OCI-M1 (cell line): Measurements from ENCODE around the gene SUGP2.

Experiments
- DNase-seq: peaks from one replicate; lab custom pipeline; 2025; lab: John Stamatoyannopoulos, UW

SUGP2 gene

DNA sequence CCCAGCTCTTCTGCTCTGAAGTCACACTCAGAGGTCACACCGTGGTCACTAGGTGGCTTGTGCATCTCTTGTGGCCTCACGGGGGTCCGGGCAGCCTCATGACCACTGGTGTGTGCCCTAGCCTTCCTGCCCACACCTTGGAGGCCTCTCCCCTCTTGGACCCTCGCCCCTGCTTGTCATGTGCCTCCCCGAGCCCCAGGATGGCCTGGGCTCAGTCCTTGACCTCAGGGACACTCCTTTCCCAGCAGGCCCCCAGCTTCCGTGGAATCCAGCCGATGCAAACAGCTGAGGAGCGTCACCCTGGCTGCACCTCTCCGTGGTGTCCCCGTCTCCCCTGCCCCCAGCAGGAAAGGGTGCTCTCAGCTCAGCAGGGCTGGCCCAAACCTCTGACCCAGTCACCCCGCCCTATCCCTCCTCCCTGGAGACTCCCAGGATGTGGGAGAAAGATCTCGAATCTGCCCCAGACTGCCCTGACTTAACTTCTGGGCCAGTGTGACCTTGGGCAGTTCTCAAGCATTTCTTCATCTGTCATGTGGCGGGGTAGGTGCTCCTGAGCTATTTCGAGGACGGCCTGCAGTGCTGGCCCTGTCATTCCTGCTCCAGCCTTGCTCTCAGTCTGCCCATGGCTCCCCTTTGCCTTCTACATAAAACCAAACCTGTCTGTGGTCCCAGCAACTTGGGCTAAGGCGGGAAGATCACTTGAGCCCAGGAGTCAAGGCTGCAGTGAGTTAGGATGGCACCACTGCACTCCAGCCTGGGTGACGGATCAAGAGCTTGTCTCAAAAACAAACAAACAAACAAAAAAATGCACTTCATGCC is 25.9 kb upstream of the SUGP2 start:
- DNase-seq = no peak

DNA sequence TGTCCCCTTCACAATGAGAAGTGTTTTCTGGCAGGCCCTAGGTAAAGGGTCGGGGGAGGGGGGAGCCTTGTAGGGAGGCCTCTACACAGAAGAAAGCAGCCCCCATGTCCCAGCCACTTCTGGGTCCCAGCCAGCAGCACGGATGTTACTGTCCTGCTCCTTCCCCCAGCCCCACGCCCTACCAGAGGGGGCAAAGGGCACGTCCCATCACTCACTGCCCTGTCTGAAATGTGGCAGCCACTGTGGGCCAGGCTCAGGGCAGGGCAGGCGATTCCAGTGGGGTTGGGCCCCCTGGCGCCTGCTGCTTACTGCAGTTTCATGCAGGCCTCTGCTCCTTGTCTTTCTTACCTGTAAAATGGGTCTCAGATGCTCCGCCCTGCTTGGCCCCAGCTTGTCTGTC is 24.4 kb upstream of the SUGP2 start:
- DNase-seq = no peak

DNA sequence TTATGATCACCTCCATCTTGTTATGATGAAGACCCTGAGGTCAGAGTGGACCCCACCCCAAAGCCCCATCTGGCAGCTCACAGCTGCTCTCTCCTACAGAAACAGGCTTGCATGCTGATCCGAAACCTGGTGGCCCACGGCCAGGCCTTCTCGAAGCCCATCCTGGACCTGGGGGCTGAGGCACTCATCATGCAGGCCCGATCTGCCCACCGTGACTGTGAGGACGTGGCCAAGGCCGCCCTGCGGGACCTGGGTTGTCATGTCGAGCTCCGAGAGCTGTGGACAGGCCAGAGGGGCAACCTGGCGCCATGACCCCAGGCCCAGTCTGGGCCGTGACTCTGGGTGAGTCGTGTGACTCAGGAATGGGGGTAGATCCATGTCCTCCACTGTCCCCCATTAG is 24.0 kb upstream of the SUGP2 start:
- no peak for DNase-seq

DNA sequence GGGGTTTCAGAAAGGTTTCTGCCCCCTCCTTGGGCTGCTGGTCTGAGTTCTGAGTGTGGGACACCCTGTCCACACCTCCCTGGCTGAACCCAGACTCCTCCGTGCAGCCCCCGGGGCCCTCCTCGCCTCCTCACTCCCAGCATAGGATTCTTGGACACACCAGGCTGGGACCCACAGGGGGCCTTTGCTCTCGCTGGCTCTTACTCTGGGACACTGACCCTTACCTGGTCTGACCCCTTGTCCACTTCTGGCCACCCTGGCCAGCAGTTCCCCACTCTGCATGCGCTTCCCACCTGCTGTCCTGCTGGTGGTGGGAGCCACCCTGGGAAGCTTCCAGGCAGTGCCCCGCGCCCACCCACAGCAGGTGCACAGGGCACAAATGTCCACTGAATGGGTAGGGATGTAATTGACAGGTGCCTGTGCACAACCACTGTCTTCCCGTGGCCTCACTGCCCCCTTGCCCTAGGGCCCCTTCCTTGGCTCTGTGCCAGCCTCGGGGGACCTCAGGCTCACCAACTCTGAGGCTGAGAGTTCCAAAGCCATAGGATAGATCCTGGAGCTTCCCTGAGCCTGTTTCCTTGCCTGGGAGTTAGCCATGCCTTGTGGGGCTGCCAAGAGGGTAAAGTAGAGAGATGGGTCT is 23.4 kb upstream of the SUGP2 start:
- DNase-seq = no peak

DNA sequence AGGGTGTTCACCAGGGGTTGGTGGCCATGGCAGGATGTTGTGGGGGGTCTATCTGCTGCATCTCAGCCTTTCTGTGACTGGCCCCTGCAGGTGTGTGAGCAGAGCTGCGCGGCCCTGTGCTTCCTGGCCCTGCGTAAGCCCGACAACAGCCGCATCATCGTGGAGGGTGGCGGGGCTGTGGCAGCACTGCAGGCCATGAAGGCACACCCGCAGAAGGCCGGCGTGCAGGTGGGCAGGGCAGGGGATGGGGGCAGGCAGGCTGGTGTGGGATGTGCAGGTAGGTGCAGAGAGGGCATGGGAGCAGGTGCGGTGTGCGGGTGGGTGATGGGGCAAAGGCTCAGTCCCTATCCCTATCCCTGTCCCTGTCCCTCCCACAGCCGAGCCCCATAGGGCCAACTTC is 22.4 kb upstream of the SUGP2 start:
- DNase-seq = no peak

DNA sequence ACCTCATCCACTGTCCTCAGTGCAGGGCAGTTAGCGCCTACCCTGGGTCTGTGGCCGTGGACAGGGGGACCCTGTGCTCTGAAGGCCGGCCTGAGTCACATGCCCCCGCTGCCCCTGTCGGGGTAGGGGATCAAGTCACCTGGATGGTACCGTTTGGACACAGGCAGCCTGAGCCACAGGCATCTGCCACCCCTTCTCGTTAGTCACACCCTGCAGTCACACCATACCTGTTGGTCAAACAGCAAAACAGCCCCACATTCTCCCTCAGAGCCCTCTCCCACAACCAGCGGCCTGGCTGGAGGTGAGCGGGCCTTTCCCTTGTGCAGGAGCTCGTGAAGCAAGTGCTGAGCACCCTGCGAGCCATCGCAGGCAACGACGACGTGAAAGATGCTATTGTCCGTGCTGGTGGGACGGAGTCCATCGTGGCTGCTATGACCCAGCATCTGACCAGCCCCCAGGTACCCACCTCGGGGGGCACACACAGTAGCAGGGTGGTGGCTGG is 21.7 kb upstream of the SUGP2 start:
- DNase-seq = no peak

DNA sequence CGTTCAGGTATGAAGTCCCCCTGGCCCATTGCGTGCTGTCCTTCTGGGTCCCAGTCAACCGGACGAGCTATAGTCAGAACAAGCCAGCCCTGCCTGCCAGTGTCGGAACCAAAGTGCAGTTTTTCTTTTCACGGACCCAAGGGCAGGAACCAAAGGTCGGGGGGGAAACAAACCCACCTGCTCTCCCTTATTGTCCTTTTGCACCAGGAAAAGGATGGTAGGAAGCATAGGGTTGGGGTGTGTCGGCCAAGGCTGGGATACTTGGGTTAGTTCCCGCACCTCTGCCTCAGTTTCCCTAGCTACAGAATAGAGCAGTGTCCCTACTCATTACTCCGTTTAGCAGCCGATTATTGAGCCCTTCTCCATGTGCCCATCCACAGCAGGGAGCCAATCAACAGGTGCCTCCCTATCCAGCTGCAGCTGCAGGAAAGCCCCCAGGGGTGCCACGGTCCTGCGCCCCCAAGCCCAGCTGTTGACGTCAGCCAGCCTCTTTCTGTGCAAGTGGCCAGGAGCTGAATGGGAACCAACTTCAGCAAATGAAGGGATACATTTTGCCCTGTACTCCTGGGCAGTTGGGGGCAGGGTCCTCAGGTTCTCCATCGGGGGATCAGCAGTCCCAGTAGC is 21.1 kb upstream of the SUGP2 start:
- no peak for DNase-seq

DNA sequence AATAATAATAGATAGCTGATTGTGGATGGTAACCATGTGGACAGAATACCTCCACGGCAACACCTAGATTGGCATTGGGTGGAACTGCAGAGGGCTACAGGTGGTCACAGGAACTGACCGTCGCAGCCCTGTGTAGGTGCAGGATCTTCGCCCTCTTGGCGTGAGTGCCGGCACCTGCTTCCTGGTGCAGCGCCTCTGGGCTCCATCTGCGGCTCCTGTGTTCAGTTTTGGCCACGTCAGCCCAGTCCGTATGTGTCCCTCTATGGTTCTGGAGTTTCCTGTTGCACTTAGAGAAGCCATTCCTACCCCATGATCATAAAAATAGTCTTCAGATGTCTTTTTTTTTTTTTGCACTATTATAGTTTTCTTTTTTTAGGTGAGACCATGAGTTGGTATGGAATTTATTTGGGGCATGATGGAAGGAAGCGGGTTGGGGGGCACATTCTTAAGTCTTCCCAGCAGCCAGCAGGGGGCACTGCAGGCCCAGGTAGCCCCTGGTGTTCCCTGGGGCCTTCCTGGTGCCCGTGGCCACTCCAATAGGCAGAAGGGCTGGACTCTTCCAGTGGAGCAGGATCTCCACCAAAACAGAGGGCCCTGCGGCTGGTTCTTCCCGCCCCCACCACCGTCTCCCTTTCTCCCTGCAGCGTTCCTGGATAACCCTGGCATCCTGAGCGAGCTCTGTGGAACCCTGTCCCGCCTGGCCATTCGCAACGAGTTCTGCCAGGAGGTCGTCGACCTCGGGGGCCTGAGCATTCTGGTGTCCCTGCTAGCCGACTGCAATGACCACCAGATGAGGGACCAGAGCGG is 20.4 kb upstream of the SUGP2 start:
- DNase-seq = peak; percentile 69

DNA sequence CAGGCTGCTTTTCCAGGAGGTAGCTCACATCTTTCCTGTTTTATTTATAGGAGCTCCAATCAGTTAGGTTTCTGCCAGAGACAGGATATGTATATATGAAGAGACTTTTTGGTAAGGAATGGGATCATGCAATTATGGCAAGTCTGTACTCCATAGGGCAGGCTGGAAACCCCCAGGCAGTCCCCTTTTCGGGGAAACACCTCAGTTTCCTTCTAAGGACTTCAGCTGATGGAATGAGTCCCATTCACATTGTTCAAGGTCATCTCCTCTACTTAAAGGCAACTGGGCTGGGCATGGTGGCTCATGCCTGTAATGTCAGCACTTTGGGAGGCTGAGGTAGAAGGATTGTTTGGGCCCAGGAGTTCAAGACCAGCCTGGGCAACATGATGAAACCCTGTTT is 19.6 kb upstream of the SUGP2 start:
- no peak for DNase-seq

DNA sequence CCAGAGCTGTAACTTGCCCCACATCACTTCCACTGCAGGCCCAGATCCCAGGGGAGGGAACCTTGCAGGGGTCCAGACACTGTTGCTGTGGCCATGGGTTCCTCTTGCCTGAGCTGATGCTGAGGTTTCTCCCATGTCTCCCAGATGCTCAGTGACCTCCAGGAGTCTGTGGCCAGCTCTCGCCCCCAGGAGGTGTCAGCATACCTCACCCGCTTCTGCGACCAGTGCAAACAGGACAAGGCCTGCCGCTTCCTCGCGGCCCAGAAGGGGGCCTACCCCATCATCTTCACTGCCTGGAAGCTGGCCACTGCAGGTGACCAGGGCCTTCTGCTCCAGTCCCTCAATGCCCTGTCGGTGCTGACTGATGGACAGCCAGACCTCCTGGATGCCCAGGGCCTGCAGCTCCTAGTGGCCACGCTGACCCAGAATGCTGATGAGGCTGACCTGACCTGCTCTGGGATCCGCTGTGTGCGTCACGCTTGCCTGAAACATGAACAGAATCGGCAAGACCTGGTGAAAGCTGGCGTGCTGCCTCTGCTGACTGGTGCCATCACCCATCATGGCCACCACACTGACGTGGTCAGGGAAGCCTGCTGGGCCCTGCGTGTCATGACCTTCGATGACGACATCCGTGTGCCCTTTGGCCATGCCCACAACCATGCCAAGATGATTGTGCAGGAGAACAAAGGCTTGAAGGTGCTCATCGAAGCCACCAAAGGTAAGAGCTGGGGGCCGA is 18.3 kb upstream of the SUGP2 start:
- no peak for DNase-seq

DNA sequence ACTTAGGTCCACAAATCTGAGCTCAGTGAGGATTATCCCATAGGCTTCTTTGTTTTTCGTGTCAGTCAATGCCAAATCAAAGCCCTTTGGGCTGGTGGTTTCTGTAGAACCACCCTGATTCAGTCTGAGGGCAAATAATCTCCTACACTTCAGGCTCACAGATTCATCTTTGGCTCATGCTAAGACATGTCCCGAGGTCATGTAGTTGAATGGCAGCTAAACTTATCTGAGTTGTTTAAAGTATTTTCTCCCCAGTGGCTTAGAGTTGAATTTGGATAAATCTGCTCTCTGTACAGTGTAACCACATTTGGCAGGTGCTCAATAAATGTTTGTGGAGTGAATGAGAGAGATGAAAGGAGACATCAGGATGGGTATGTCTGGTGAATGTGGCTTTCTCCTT is 17.4 kb upstream of the SUGP2 start:
- DNase-seq = no peak

DNA sequence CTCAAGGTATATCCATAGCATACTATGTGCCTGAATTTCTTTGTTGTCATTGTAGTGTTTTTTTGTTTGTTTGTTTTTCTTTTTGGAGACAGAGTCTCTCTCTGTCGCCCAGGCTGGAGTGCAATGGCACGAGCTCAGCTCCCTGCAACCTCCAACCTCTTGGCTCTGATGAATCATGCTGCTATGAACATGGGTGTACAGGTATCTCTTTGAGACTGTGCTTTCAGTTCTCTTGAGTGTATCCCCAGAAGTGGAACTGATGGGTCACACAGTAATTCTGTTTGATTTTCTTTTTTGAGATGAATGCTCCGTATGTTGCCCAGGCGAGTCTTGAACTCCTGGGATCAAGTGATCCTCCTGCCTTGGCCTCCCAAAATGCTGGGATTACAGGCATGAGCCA is 16.8 kb upstream of the SUGP2 start:
- no peak for DNase-seq

DNA sequence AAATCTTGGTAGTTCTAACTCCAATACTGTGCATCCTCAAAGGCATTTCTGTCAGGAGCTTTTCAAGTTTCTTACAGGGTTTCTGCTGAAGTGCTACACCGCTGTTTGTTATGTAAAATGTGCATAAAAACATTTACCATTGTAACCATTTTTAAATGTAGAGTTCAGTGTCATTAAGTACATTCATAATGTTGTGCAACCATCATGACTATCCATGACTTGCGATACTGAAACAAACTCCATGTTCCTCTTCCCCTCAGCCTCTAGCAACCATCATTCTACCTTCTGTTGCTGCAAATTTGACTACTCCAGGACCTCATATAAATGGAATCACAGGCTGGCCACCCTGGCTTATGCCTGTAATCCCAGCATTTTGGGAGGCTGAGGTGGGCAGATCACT is 16.1 kb upstream of the SUGP2 start:
- DNase-seq = no peak

DNA sequence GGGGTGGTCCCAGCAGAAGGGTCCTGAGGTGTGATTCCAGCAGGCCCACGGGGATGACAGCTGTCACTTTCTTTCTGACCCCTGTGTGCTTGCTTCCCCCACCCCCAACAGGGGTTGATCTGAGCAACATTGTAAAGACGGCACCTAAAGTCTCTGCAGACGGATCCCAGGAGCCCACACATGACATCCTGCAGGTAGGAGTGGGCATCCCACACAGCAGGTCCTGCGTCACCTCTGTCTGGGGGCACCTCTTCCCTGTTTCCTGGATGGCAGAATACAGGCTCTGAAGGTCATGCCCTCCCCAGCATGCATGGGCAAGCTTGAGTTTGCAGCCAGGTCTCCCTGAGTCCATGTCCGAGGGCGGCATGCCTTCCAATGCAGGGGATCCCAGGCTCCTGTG is 10.6 kb upstream of the SUGP2 start:
- DNase-seq = no peak

DNA sequence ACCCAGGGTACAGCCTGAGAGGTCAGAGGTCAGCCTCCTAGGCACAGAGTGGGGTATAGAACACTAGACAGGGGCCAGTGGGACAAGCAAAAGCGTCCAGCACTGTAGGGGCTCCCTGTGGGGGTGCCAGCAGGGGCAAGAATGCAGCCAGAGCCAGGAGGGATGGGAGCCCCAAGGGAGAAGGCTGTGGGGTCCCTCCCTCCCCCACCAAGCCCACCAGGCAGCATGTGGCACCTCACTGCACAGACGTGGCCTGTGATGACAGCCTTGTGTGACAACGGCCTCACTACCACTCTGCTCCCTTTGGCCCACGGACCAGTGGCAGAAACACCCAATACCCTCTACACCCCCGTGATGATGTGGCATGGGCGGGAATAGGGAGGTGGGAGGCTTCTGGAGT is 10.2 kb upstream of the SUGP2 start:
- no peak for DNase-seq

DNA sequence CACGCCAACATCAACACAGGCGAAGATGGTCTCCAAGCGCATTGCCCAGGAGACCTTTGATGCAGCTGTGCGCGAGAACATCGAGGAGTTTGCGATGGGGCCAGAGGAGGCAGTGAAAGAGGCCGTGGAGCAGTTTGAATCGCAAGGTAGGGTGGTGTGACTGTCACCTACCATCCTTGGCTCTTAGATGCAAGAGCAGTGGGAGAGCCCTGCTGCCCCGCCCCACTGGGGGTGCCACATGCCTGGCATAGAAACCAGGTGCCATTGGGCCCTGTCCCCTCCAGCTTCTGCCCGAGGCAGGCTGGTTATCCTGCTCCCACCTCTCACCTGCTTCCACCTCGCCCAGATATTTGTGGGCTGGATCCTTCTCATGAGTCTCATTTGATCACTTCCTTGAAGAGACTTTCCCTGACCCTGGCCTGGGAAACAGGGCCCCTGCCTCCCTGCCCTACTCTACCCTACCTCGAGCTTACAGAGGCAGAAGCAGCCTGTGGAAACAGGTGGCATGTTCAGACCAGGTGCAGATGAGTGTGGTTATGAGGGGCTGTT is 9.5 kb upstream of the SUGP2 start:
- DNase-seq = no peak

DNA sequence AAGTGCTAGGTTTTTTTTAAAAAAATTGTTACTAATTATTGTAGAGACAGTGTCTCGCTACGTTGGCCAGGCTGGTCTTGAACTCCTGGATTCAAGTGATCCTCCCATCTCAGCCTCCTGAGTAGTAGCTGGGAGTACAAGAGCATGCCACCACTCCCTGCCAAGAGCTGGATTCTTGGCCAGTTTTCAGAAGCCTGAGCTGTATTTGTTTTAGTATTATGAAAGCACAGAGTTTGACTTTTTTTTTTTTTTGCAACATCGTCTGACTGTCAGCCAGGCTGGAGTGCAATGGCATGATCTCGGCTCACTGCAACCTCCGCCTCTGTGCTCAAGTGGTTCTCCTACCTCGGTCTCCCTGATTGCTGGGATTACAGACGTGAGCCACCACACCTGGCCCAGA is 7.1 kb upstream of the SUGP2 start:
- no peak for DNase-seq

DNA sequence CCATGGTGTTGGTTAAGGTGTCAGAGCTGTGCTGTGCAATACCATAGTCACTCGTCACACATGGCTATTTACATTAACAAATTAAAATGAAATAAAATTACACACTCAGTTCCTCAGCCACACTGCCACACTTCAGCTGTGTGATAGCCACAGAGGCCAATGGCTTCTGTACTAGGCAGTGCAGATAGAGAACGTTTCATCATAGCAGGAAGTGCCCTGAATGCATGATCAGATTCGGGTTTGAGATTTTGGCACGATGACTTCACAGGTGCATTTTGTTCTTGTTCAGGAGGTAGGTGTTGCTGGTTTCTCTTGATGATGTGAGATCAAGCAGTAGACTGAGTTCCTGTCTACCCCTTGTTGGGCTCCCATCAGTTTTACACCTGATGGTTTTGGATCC is 6.6 kb upstream of the SUGP2 start:
- DNase-seq = no peak

DNA sequence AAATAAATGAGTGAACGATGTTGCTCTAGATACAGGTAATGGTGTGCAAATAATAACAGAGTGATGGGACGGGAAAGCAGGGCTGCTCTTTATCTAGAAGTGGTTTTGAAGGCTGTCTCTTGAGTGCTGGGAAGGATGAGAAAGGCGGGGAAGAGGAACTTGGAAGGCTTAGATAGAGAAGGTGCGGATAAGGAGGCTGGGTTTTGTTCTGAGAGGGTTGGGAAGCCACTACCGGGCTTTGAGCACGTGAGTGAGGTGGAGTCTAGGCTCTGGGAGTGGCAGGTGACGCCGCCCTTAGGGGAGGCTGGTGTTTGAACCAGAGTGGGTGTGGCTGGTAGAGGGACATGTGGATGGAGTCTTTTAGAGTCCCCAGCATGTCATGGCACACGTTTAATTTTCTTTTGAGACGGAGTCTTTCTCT is 897 bp upstream of the SUGP2 start:
- DNase-seq = peak; percentile 96

DNA sequence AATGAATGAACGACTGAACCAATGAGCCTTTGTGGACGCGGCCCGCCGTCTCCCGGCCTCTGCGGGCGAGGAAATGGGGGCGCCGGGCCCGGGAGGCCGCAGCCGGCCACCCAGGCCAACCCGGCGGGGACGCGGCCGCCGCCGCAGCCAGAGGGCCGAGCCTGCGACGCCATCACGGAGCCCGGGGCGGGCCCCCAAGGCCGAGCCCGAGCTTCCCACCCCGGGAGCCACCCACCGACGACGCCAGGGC is 216 bp downstream of the SUGP2 start:
- no peak for DNase-seq

DNA sequence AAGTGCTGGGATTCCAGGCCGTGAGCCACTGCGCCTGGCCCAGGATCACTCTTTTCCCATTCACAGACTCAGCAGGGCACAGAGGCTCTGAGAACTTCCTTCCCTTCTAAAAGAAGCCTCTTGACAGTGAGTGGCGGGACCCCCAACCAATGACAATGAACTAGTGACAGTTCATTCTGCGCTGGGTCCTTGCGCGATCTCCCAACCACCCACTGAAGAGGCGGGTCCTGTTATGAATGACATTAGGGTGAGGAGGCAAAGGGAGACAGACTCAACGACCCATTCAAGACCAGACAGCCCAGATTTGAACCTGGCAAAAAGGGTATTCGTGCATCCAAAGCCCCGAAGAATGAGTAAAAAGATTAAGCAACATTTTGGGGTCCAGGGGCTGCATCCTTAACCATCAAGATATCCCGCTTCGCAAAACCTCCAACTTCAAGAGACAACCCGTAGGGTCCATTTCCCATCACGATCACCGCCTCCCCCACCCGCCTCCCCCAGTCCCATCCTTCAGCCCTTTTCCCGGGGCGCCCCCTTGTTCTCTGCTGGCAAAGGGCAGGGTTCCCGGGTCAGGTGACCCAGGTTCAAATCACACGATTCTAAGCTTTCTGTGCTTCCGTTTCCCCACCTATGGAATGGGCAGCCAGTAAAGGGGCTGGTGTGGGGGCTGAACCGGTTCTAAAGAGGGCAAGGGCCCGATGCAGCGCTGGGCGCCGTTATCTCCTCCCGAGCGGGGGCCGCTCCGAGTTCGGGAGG is 719 bp downstream of the SUGP2 start:
- DNase-seq = peak; percentile 95
